Measurements from ENCODE around the gene ST8SIA2. TPM values are rescaled to one million over a fixed set of nuclear protein-coding genes. Genes with fewer than 3 reads are reported as not detected.

ST8SIA2 gene
- total RNA-seq (2021; fragmentation: NEBNext Ultra II Directional; extraction: Animal tissue kit (Norgen Biotek cat#: 25700)): under 1 TPM in 2 of 6 experiments, not detected in 4; 0.05 to 0.12 TPM
- long read RNA-seq, full-length matches to known transcripts: 1 of 1 reads
- long read RNA-seq, partial matches to known transcripts: 0 of 1 reads
- long read RNA-seq, other reads (novel, unspliced or antisense): 0 of 1 reads

GRCh38 chr15:92393071-92393979, at the start of gene ST8SIA2:
TSS of gene ST8SIA2 (plus strand) at chr15:92393881. CDS start at chr15:92394065, 184 bp downstream.
- Mint-ChIP-seq H3K27me3 (ENCODE audit: insufficient read depth) (peaks cover 32% of the 10 kb centered on the region), H3K36me3 (ENCODE audit: low read depth) (no peaks in the 10 kb centered on the region; the same call in 1 of the 2 replicates), H3K4me3 (no peak within 1 kb of the TSS; the same call in 1 of the 2 replicates), H3K9me3 (peaks cover 12% of the 10 kb centered on the region), H3K4me1 (ENCODE audit: low read depth) (no peaks in the 10 kb centered on the region), H3K27ac (no peak within 1 kb of the TSS)
- DNase-seq: no peak
- no peak for TF ChIP-seq CTCF (IDR thresholded peaks at IDR 0.05)

- Mint-ChIP-seq H3K4me1 (ENCODE audit: low read depth) (no peaks in the 10 kb centered on the region), H3K9me3 (peaks cover 34% of the 10 kb centered on the region), H3K27ac (no peak overlapping the region), H3K36me3 (ENCODE audit: low read depth) (peaks cover 7% of the 10 kb centered on the region; the same call in 1 of the 2 replicates), H3K27me3 (ENCODE audit: insufficient read depth) (peaks cover 1% of the 10 kb centered on the region), H3K4me3 (no peak overlapping the region)
- TF ChIP-seq CTCF (IDR thresholded peaks at IDR 0.05): no peak
- no peak for DNase-seq
These were observed 49.6 kb upstream of the ST8SIA2 start for GRCh38 chr15:92343924-92344643.

GRCh38 chr15:92346063-92346462, 47.6 kb upstream of the ST8SIA2 start:
- H3K4me3 Mint-ChIP-seq: no peak overlapping the region
- H3K27me3 Mint-ChIP-seq (ENCODE audit: insufficient read depth): peaks cover 1% of the 10 kb centered on the region
- H3K36me3 Mint-ChIP-seq (ENCODE audit: low read depth): peaks cover 7% of the 10 kb centered on the region; the same call in 1 of the 2 replicates
- H3K9me3 Mint-ChIP-seq: peaks cover 29% of the 10 kb centered on the region
- H3K4me1 Mint-ChIP-seq (ENCODE audit: low read depth): no peaks in the 10 kb centered on the region
- TF ChIP-seq CTCF (IDR thresholded peaks at IDR 0.05): no peak
- H3K27ac Mint-ChIP-seq: no peak overlapping the region
- no peak for DNase-seq

GRCh38 chr15:92355307-92355706, 38.4 kb upstream of the ST8SIA2 start:
- no peak for TF ChIP-seq CTCF (IDR thresholded peaks at IDR 0.05)
- peaks cover 1% of the 10 kb centered on the region; the same call in 1 of the 2 replicates for H3K27me3 Mint-ChIP-seq (ENCODE audit: insufficient read depth)
- no peak overlapping the region for H3K4me3 Mint-ChIP-seq
- no peak for DNase-seq
- no peaks in the 10 kb centered on the region for H3K4me1 Mint-ChIP-seq (ENCODE audit: low read depth)
- H3K27ac Mint-ChIP-seq: no peak overlapping the region
- H3K36me3 Mint-ChIP-seq (ENCODE audit: low read depth): no peaks in the 10 kb centered on the region
- H3K9me3 Mint-ChIP-seq: peaks cover 19% of the 10 kb centered on the region

- TF ChIP-seq CTCF (IDR thresholded peaks at IDR 0.05): no peak
- Mint-ChIP-seq H3K27ac (no peak overlapping the region), H3K4me1 (ENCODE audit: low read depth) (peaks cover 7% of the 10 kb centered on the region; the same call in 1 of the 2 replicates), H3K36me3 (ENCODE audit: low read depth) (no peaks in the 10 kb centered on the region), H3K27me3 (ENCODE audit: insufficient read depth) (no peaks in the 10 kb centered on the region), H3K4me3 (no peak overlapping the region), H3K9me3 (peaks cover 16% of the 10 kb centered on the region)
- no peak for DNase-seq
These were observed 32.2 kb upstream of the ST8SIA2 start for GRCh38 chr15:92361321-92362000.

Data from HFFc6 (cell line).